HepG2 (cell line): Measurements from ENCODE around the gene ABCB4. TPM values are rescaled to one million over a fixed set of nuclear protein-coding genes. Genes with fewer than 3 reads are reported as not detected.

Experiments
- ATAC-seq: fragments of 200-7000 bp; cut with Tn5 transposase; 3 replicates; pipeline ENCODE4 v1.9.1; 2020; ENCODE audit warnings: mild to moderate bottlenecking, moderate library complexity
- BruUV-seq: library from RNA; stranded (reverse); fragments of 400-500 nt; replicated peaks from 2 replicates; lab custom pipeline; 2021; lab: Mats Ljungman, UMichigan
- CTCF ChIA-PET: fragments of 300-600 bp; formaldehyde crosslinking; extraction: SDS; loops from one replicate; lab custom pipeline; 2021; ENCODE audit warnings: low total read pairs, inconsistent platforms, low intra/inter-chr PET ratio; lab: Yijun Ruan, JAX
- POLR2A ChIA-PET: fragments of 350-600 bp; sonication (Branson Sonifier 250); formaldehyde crosslinking; loops from one replicate; lab custom pipeline; 2020; ENCODE audit warnings: antibody characterized with exemption, inconsistent platforms; lab: Yijun Ruan, JAX
- DNase-seq: peaks from one replicate; pipeline ENCODE4 v3.0.0-alpha.2; 2015; ENCODE audit warnings: low spot score
- FAIRE-seq: peaks from 3 replicates; lab custom pipeline; 2011; peaks lifted over from hg19 to GRCh38; lab: Jason Lieb, UNC
- H2AFZ ChIP-seq: one replicate; pipeline ENCODE4 v1.6.1; 2011; ENCODE audit warnings: low read length, inconsistent platforms
- H3K27ac ChIP-seq: fragments of 300-600 bp; 3 replicates; pipeline ENCODE4 v1.8.0; 2011; ENCODE audit warnings: mixed run types, mild to moderate bottlenecking, mixed read lengths, low read length, inconsistent platforms; ENCODE audit not compliant: insufficient read depth; ENCODE audit errors: extremely low read length
- H3K27me3 ChIP-seq, 2 experiments: fragments of 200-600 bp in 1 of 2; 2 replicates in 1 of 2; 3 replicates in 1 of 2; pipeline versions ENCODE4 v1.6.0 to v1.8.0; 2011; ENCODE audit warnings: low read length in 2 of 2, mild to moderate bottlenecking in 2 of 2, moderate library complexity in 2 of 2, inconsistent platforms in 1 of 2; ENCODE audit not compliant: insufficient read depth in 2 of 2, control insufficient read depth in 1 of 2
- H3K36me3 ChIP-seq, 2 experiments: fragments of 200-600 bp in 1 of 2; replicated peaks in 1 of 2; 2 replicates in 1 of 2; 3 replicates in 1 of 2; pipeline versions ENCODE4 v1.5.1 to v1.8.0; 2011; ENCODE audit warnings: low read length in 2 of 2, inconsistent platforms in 1 of 2; ENCODE audit not compliant: insufficient read depth in 2 of 2, control insufficient read depth in 1 of 2
- H3K4me1 ChIP-seq: 2 replicates; pipeline ENCODE4 v1.5.1; 2012; ENCODE audit warnings: low read length, inconsistent platforms; ENCODE audit not compliant: insufficient read depth
- H3K4me2 ChIP-seq: 2 replicates; pipeline ENCODE4 v1.6.0; 2011; ENCODE audit warnings: low read depth, low read length, inconsistent platforms
- H3K4me3 ChIP-seq, 3 experiments: fragments of 200-600 bp in 1 of 3; sonication (generic), shearing (Covaris generic) in 1 of 3; replicated peaks in 1 of 3; 2 replicates each; pipeline ENCODE4 v1.5.1; 2011 to 2016; ENCODE audit warnings: low read length in 3 of 3, inconsistent platforms in 2 of 3, low read depth in 2 of 3, mild to moderate bottlenecking in 2 of 3, control low read depth in 1 of 3, mixed read lengths in 1 of 3; ENCODE audit not compliant: insufficient read depth in 1 of 3
- H3K79me2 ChIP-seq: one replicate; pipeline ENCODE4 v1.6.1; 2011; ENCODE audit warnings: low read length, inconsistent platforms; ENCODE audit not compliant: insufficient read depth
- H3K9ac ChIP-seq: 2 replicates; pipeline ENCODE4 v1.6.0; 2011; ENCODE audit warnings: mild to moderate bottlenecking, low read depth, low read length, inconsistent platforms; ENCODE audit not compliant: insufficient read depth
- H3K9me3 ChIP-seq: 2 replicates; pipeline ENCODE4 v1.5.1; 2012; ENCODE audit warnings: mild to moderate bottlenecking, low read length
- H4K20me1 ChIP-seq: 2 replicates; pipeline ENCODE4 v1.6.0; 2011; ENCODE audit warnings: inconsistent platforms, mild to moderate bottlenecking, low read length, moderate library complexity; ENCODE audit not compliant: insufficient read depth
- AFF4 ChIP-seq: sonication (generic); formaldehyde crosslinking; IDR thresholded peaks from 2 replicates; pipeline ENCODE4 v1.4.0; 2020; ENCODE audit warnings: missing genetic modification reagents
- CEBPG ChIP-seq: IDR thresholded peaks from 2 replicates; pipeline ENCODE4 v1.6.1; 2016
- CEBPZ ChIP-seq: IDR thresholded peaks from 2 replicates; pipeline ENCODE4 v1.6.1; 2012; ENCODE audit warnings: low read length, improper control_type of control experiment
- FOXO1 ChIP-seq: sonication (generic); formaldehyde crosslinking; IDR thresholded peaks from 2 replicates; pipeline ENCODE4 v1.4.0; 2020; ENCODE audit warnings: missing genetic modification reagents
- HOXA5 ChIP-seq: sonication (generic); formaldehyde crosslinking; IDR thresholded peaks from 2 replicates; pipeline ENCODE4 v1.4.0; 2020; ENCODE audit warnings: missing genetic modification reagents
- MIXL1 ChIP-seq: IDR thresholded peaks from 2 replicates; pipeline ENCODE4 v1.6.1; 2016
- NR2F6 ChIP-seq, 2 experiments: IDR thresholded peaks; 2 replicates each; pipeline ENCODE4 v1.6.1; 2016; ENCODE audit warnings: antibody characterized with exemption in 1 of 2, mild to moderate bottlenecking in 1 of 2
- PRDM4 ChIP-seq: sonication (generic); formaldehyde crosslinking; IDR thresholded peaks from 2 replicates; pipeline ENCODE4 v1.9.0; 2021; ENCODE audit warnings: missing genetic modification reagents, borderline replicate concordance
- TFDP1 ChIP-seq: IDR thresholded peaks from 2 replicates; pipeline ENCODE4 v1.6.1; 2016; ENCODE audit warnings: missing compliant biosample characterization, missing genetic modification reagents, borderline replicate concordance
- THAP11 ChIP-seq: IDR thresholded peaks from 2 replicates; pipeline ENCODE4 v1.6.1; 2016; ENCODE audit warnings: missing biosample characterization, missing genetic modification reagents
- ZFYVE20 ChIP-seq: sonication (generic); formaldehyde crosslinking; IDR thresholded peaks from 2 replicates; pipeline ENCODE4 v1.8.0; 2023; ENCODE audit warnings: low read depth, mild to moderate bottlenecking, moderate library complexity, missing genetic modification reagents, borderline replicate concordance
- WGBS: methylation state at CpG from one replicate; pipeline ENCODE4 v1.1.6; 2017; ENCODE audit warnings: low lambda C conversion rate; 5-methylcytosine and 5-hydroxymethylcytosine counted together
- in situ Hi-C: cut with HindIII; loops from 2 replicates; pipeline ENCODE4 v1.10.0; 2017; ENCODE audit warnings: low pct_unique_long_range_greater_than_20kb; ENCODE audit not compliant: extremely low pct_ligation_motif_present
- intact Hi-C: fragments of 100-400 bp; cut with micrococcal nuclease; formaldehyde crosslinking; loops from one replicate; pipeline ENCODE4 v1.10.0; 2022; ENCODE audit not compliant: unreplicated experiment
- polyA plus RNA-seq, 8 experiments: library from polyadenylated mRNA; depleted of rRNA in 3 of 8; stranded (reverse) in 7 of 8; unstranded in 1 of 8; fragments of >200 nt; fragmentation: Illumina TruSeq in 4 of 8; extraction: Trizol in 4 of 8; gene quantifications; 2 replicates each; pipeline versions ENCODE4 v1.2.1 to v1.2.3, GENCODE V29; 2011 to 2016; ENCODE audit warnings: low read depth in 4 of 8, missing spikeins in 1 of 8, mixed read lengths in 1 of 8; ENCODE audit not compliant: insufficient read depth in 1 of 8
- total RNA-seq, 5 experiments: library from RNA; depleted of rRNA; stranded (reverse); fragments of >200 nt; fragmentation: Illumina TruSeq; extraction: Trizol; gene quantifications; 2 replicates each; pipeline ENCODE4 v1.2.3, GENCODE V29; 2016; ENCODE audit warnings: low read depth in 1 of 5

The ABCB4 gene
- total and polyA plus RNA-seq, 2 of the 13 experiments (the other 11 are each of a cell fraction or from before 2014, with no cell fraction given), result 18.0 to 32.4 TPM

- no peak for FAIRE-seq
- Histone ChIP-seq H3K4me2 (no peak overlapping the region), H3K36me3 (peaks cover 0 to 7% of the 10 kb centered on the region in 2 experiments; a peak in 4 of 5 replicates), H2AFZ (no peak overlapping the region), H3K4me3 (no peak overlapping the region), H3K9me3 (no peaks in the 10 kb centered on the region), H3K27me3 (no peaks in the 10 kb centered on the region), H3K9ac (no peak overlapping the region), H4K20me1 (no peaks in the 10 kb centered on the region), H3K27ac (no peak overlapping the region), H3K79me2 (no peaks in the 10 kb centered on the region), H3K4me1 (peaks cover 20% of the 10 kb centered on the region)
- intact Hi-C loops, result no loop called here
- ATAC-seq, result no peak
- CTCF ChIA-PET, result no interaction called here
- no peak for DNase-seq
- 97% methylated on average over 2 of the region's 2 CpGs for WGBS
- POLR2A ChIA-PET, result interaction anchor here (1.0 kb wide), 1 partner anchor 16 kb away, joined by 4 read pairs; the partner anchor contains the start of gene CROT
- in situ Hi-C loops, result no loop called here
- TF ChIP-seq TFDP1 (CRISPR knock-in tag) (no peak), PRDM4 (no peak), CEBPG (CRISPR knock-in tag) (no peak), MIXL1 (no peak), AFF4 (CRISPR knock-in tag) (no peak), THAP11 (CRISPR knock-in tag) (no peak), FOXO1 (CRISPR knock-in tag) (no peak), HOXA5 (CRISPR knock-in tag) (no peak), CEBPZ (no peak), ZFYVE20 (no peak), NR2F6 (IDR thresholded peaks at IDR 0.05) (no peak), NR2F6 (CRISPR knock-in tag; IDR thresholded peaks at IDR 0.05) (no peak)
- no TSS peak for BruUV-seq
Measured at GRCh38 chr7:87361320-87361719, 114.2 kb downstream of the ABCB4 start.
